ENCODE measurements around the gene DPP4. TPM values are rescaled to one million over a fixed set of nuclear protein-coding genes. Genes with fewer than 3 reads are reported as not detected.

Gene DPP4
- total and polyA plus RNA-seq, 3 donors from 2014 or later: 1.2 to 6.3 (median 1.7) TPM

Small RNA genes lying within 50 kb of the gene (small RNA-seq; reads per million reads assigned to genes)
- gene TIMM8AP1: 0 reads per million in 2 donors

Other genes with a start within 250 kb of the DPP4 start
- gene GCG, start 78.0 kb upstream of the DPP4 start, total RNA-seq: not detected
- not detected for gene GCG, start 78.0 kb upstream of the DPP4 start, polyA plus RNA-seq (ENCODE audit: insufficient read depth, low read depth, low replicate concordance)
- gene FAP, start 169.2 kb upstream of the DPP4 start, total RNA-seq: 1 to 10 TPM; 1.2 to 2.6 TPM
- 5.6 TPM for gene FAP, start 169.2 kb upstream of the DPP4 start, polyA plus RNA-seq (ENCODE audit: insufficient read depth, low read depth, low replicate concordance)
- 10 to 100 TPM in 1 of 2 donors, 1 to 10 TPM in 1; 8.2 to 12.8 TPM for gene IFIH1, start 244.5 kb upstream of the DPP4 start, total RNA-seq
- 6.0 TPM for gene IFIH1, start 244.5 kb upstream of the DPP4 start, polyA plus RNA-seq (ENCODE audit: insufficient read depth, low read depth, low replicate concordance)